HUES48 (cell line): ENCODE data around the gene KIF26B.

Experiments used
- H3K27ac ChIP-seq: one replicate; pipeline ENCODE4 v1.7.0; 2013; ENCODE audit warnings: low read depth, low read length, inconsistent platforms
- H3K27me3 ChIP-seq: 2 replicates; pipeline ENCODE4 v1.6.1; 2013; ENCODE audit warnings: mild to moderate bottlenecking, low read length; ENCODE audit not compliant: control insufficient read depth, insufficient read depth
- H3K36me3 ChIP-seq: 2 replicates; pipeline ENCODE4 v1.6.1; 2013; ENCODE audit warnings: low read length; ENCODE audit not compliant: control insufficient read depth, insufficient read depth
- H3K4me1 ChIP-seq: 2 replicates; pipeline ENCODE4 v1.6.1; 2013; ENCODE audit warnings: mild to moderate bottlenecking, low read length; ENCODE audit not compliant: control insufficient read depth, insufficient read depth
- H3K4me3 ChIP-seq: 2 replicates; pipeline ENCODE4 v1.5.1; 2013; ENCODE audit warnings: mild to moderate bottlenecking, low read depth, low read length
- H3K9ac ChIP-seq: 2 replicates; pipeline ENCODE4 v1.6.1; 2013; ENCODE audit warnings: mild to moderate bottlenecking, low read depth, low read length, moderate library complexity
- H3K9me3 ChIP-seq: 2 replicates; pipeline ENCODE4 v1.6.1; 2013; ENCODE audit warnings: low read length; ENCODE audit not compliant: control insufficient read depth, insufficient read depth

KIF26B gene

GRCh38 chr1:245434280-245434679, 279.5 kb downstream of the KIF26B start:
- Histone ChIP-seq H3K9me3 (no peaks in the 10 kb centered on the region), H3K9ac (no peak overlapping the region), H3K36me3 (no peaks in the 10 kb centered on the region), H3K27me3 (no peaks in the 10 kb centered on the region), H3K4me1 (no peaks in the 10 kb centered on the region), H3K4me3 (no peak overlapping the region), H3K27ac (no peak overlapping the region)

- Histone ChIP-seq H3K27ac (no peak overlapping the region), H3K27me3 (no peaks in the 10 kb centered on the region), H3K4me1 (no peaks in the 10 kb centered on the region), H3K4me3 (no peak overlapping the region), H3K36me3 (no peaks in the 10 kb centered on the region), H3K9me3 (no peaks in the 10 kb centered on the region), H3K9ac (no peak overlapping the region)
These were observed 281.6 kb downstream of the KIF26B start for GRCh38 chr1:245436407-245436806.

GRCh38 chr1:245437369-245438062, 282.7 kb downstream of the KIF26B start:
- no peaks in the 10 kb centered on the region for H3K27me3 ChIP-seq
- no peak overlapping the region for H3K9ac ChIP-seq
- no peaks in the 10 kb centered on the region for H3K9me3 ChIP-seq
- no peak overlapping the region for H3K4me3 ChIP-seq
- no peaks in the 10 kb centered on the region for H3K4me1 ChIP-seq
- no peaks in the 10 kb centered on the region for H3K36me3 ChIP-seq
- no peak overlapping the region for H3K27ac ChIP-seq

GRCh38 chr1:245440922-245441321, 286.1 kb downstream of the KIF26B start:
- Histone ChIP-seq H3K9ac (no peak overlapping the region), H3K9me3 (no peaks in the 10 kb centered on the region), H3K4me3 (no peak overlapping the region), H3K36me3 (no peaks in the 10 kb centered on the region), H3K4me1 (no peaks in the 10 kb centered on the region), H3K27me3 (no peaks in the 10 kb centered on the region), H3K27ac (no peak overlapping the region)

- Histone ChIP-seq H3K9ac (no peak overlapping the region), H3K27me3 (no peaks in the 10 kb centered on the region)
These were observed 286.9 kb downstream of the KIF26B start for GRCh38 chr1:245441689-245442088.

GRCh38 chr1:245444147-245444828, 289.5 kb downstream of the KIF26B start:
- H3K4me3 ChIP-seq = no peak overlapping the region
- H3K4me1 ChIP-seq = peaks cover 6% of the 10 kb centered on the region; the same call in 1 of the 2 replicates
- no peaks in the 10 kb centered on the region for H3K27me3 ChIP-seq
- no peaks in the 10 kb centered on the region for H3K9me3 ChIP-seq
- no peaks in the 10 kb centered on the region for H3K36me3 ChIP-seq
- no peak overlapping the region for H3K27ac ChIP-seq
- no peak overlapping the region for H3K9ac ChIP-seq

More at GRCh38 chr1:245441689-245442088, 286.9 kb downstream of the KIF26B start:
- Histone ChIP-seq H3K4me3 (no peak overlapping the region), H3K36me3 (no peaks in the 10 kb centered on the region), H3K4me1 (no peaks in the 10 kb centered on the region), H3K27ac (no peak overlapping the region), H3K9me3 (no peaks in the 10 kb centered on the region)

- Histone ChIP-seq H3K27me3 (no peaks in the 10 kb centered on the region), H3K4me1 (peaks cover 12% of the 10 kb centered on the region; the same call in 1 of the 2 replicates), H3K9ac (no peak overlapping the region), H3K27ac (no peak overlapping the region), H3K9me3 (no peaks in the 10 kb centered on the region), H3K4me3 (no peak overlapping the region), H3K36me3 (no peaks in the 10 kb centered on the region)
These were observed 290.2 kb downstream of the KIF26B start for GRCh38 chr1:245444945-245445344.

GRCh38 chr1:245448531-245448930, 293.7 kb downstream of the KIF26B start:
- H3K27ac ChIP-seq = no peak overlapping the region
- no peak overlapping the region for H3K4me3 ChIP-seq
- no peaks in the 10 kb centered on the region for H3K9me3 ChIP-seq
- peaks cover 19% of the 10 kb centered on the region; the same call in 1 of the 2 replicates for H3K4me1 ChIP-seq
- no peak overlapping the region for H3K9ac ChIP-seq
- no peaks in the 10 kb centered on the region for H3K27me3 ChIP-seq
- H3K36me3 ChIP-seq = no peaks in the 10 kb centered on the region

- no peaks in the 10 kb centered on the region for H3K36me3 ChIP-seq
- H3K4me3 ChIP-seq = no peak overlapping the region
- H3K27ac ChIP-seq = no peak overlapping the region
- H3K27me3 ChIP-seq = no peaks in the 10 kb centered on the region
- no peaks in the 10 kb centered on the region for H3K9me3 ChIP-seq
- H3K4me1 ChIP-seq = peaks cover 19% of the 10 kb centered on the region; the same call in 1 of the 2 replicates
- H3K9ac ChIP-seq = no peak overlapping the region
These were observed 294.2 kb downstream of the KIF26B start for GRCh38 chr1:245448975-245449431.

GRCh38 chr1:245453541-245453940, 298.8 kb downstream of the KIF26B start:
- no peak overlapping the region for H3K27ac ChIP-seq
- H3K4me1 ChIP-seq = peaks cover 22% of the 10 kb centered on the region; the same call in 1 of the 2 replicates
- no peaks in the 10 kb centered on the region for H3K9me3 ChIP-seq
- no peak overlapping the region for H3K4me3 ChIP-seq
- H3K9ac ChIP-seq = no peak overlapping the region
- no peaks in the 10 kb centered on the region for H3K36me3 ChIP-seq
- no peaks in the 10 kb centered on the region for H3K27me3 ChIP-seq

GRCh38 chr1:245454051-245454450, 299.3 kb downstream of the KIF26B start:
- H3K27me3 ChIP-seq = no peaks in the 10 kb centered on the region
- H3K9ac ChIP-seq = no peak overlapping the region
- H3K9me3 ChIP-seq = no peaks in the 10 kb centered on the region
- H3K4me1 ChIP-seq = peaks cover 18% of the 10 kb centered on the region; the same call in 1 of the 2 replicates
- no peaks in the 10 kb centered on the region for H3K36me3 ChIP-seq
- no peak overlapping the region for H3K27ac ChIP-seq
- no peak overlapping the region for H3K4me3 ChIP-seq
